Keratinocyte (primary cell): Measurements from ENCODE around the gene LSAMP. TPM values are rescaled to one million over a fixed set of nuclear protein-coding genes. Genes with fewer than 3 reads are reported as not detected.

Experiments
- DNase-seq: peaks from one replicate; pipeline ENCODE4 v3.0.0-alpha.2; 2011; ENCODE audit warnings: low read depth, missing footprints, low spot score
- FAIRE-seq: peaks from 2 replicates; lab custom pipeline; 2011; peaks lifted over from hg19 to GRCh38; lab: Jason Lieb, UNC
- H2AFZ ChIP-seq: 2 replicates; pipeline ENCODE4 v1.6.0; 2012; ENCODE audit warnings: low read length, control low read depth, inconsistent platforms; ENCODE audit not compliant: control insufficient read depth
- H3K27ac ChIP-seq: 2 replicates; pipeline ENCODE4 v1.5.1; 2011; ENCODE audit warnings: low read length; ENCODE audit not compliant: control insufficient read depth, insufficient read depth
- H3K27me3 ChIP-seq: 3 replicates; pipeline ENCODE4 v1.6.0; 2011; ENCODE audit warnings: low read length; ENCODE audit not compliant: control insufficient read depth, insufficient read depth; ENCODE audit errors: extremely low read depth
- H3K36me3 ChIP-seq, 2 experiments: 2 replicates in 1 of 2; 3 replicates in 1 of 2; pipeline ENCODE4 v1.5.1; 2011; ENCODE audit warnings: low read length in 2 of 2, mild to moderate bottlenecking in 1 of 2; ENCODE audit not compliant: control insufficient read depth in 2 of 2, insufficient read depth in 2 of 2; ENCODE audit errors: extremely low read depth in 1 of 2
- H3K4me1 ChIP-seq: 3 replicates; pipeline ENCODE4 v1.5.1; 2011; ENCODE audit warnings: low read length; ENCODE audit not compliant: control insufficient read depth, insufficient read depth; ENCODE audit errors: extremely low read depth
- H3K4me2 ChIP-seq: 3 replicates; pipeline ENCODE4 v1.6.0; 2011; ENCODE audit warnings: low read depth, low read length; ENCODE audit not compliant: control insufficient read depth, insufficient read depth; ENCODE audit errors: extremely low read depth
- H3K4me3 ChIP-seq, 3 experiments: fragments of 200-600 bp in 1 of 3; sonication (generic) in 1 of 3; 2 replicates in 2 of 3; 3 replicates in 1 of 3; pipeline ENCODE4 v1.5.1; 2011 to 2016; ENCODE audit warnings: low read length in 3 of 3, mild to moderate bottlenecking in 3 of 3, control low read depth in 2 of 3, inconsistent platforms in 1 of 3, low read depth in 1 of 3, mixed read lengths in 1 of 3, mixed run types in 1 of 3, moderate library complexity in 1 of 3; ENCODE audit not compliant: control insufficient read depth in 2 of 3, insufficient read depth in 2 of 3; ENCODE audit errors: extremely low read depth in 1 of 3
- H3K79me2 ChIP-seq: 2 replicates; pipeline ENCODE4 v1.6.0; 2012; ENCODE audit warnings: low read length; ENCODE audit not compliant: control insufficient read depth, insufficient read depth
- H3K9ac ChIP-seq: 3 replicates; pipeline ENCODE4 v1.6.0; 2011; ENCODE audit warnings: low read length; ENCODE audit not compliant: control insufficient read depth, insufficient read depth; ENCODE audit errors: extremely low read depth
- H3K9me1 ChIP-seq: 3 replicates; pipeline ENCODE4 v1.6.0; 2011; ENCODE audit warnings: low read length; ENCODE audit not compliant: control insufficient read depth, insufficient read depth; ENCODE audit errors: extremely low read depth
- H3K9me3 ChIP-seq: 2 replicates; pipeline ENCODE4 v1.5.1; 2012; ENCODE audit warnings: low read depth, low read length; ENCODE audit not compliant: control insufficient read depth
- H4K20me1 ChIP-seq: 3 replicates; pipeline ENCODE4 v1.6.0; 2011; ENCODE audit warnings: low read length; ENCODE audit not compliant: control insufficient read depth, insufficient read depth; ENCODE audit errors: extremely low read depth
- EZH2 ChIP-seq: IDR thresholded peaks from one replicate; pipeline ENCODE4 v1.6.1; 2012; ENCODE audit warnings: inconsistent platforms, mild to moderate bottlenecking, low read length, moderate library complexity
- dilution Hi-C: fragments of 300-500 bp; cut with MboI; formaldehyde crosslinking; loops from one replicate; pipeline ENCODE4 v1.7.0; 2020; ENCODE audit warnings: low sequenced_read_pairs; ENCODE audit not compliant: extremely low pct_ligation_motif_present
- polyA plus RNA-seq, 5 experiments: library from polyadenylated mRNA; depleted of rRNA in 3 of 5; stranded (reverse) in 3 of 5; stranded (forward) in 1 of 5; unstranded in 1 of 5; fragments of >200 nt; gene quantifications; 1 replicate in 1 of 5; 2 replicates in 3 of 5; 3 replicates in 1 of 5; pipeline versions ENCODE4 v1.2.1 to v1.2.3, GENCODE V29; 2011 to 2012; ENCODE audit warnings: missing spikeins in 2 of 5, low read depth in 1 of 5, low replicate concordance in 1 of 5
- TF ChIP-seq, protein P1 (sequence below), 3 experiments: IDR thresholded peaks in 1 of 3; conservative IDR thresholded peaks in 1 of 3; optimal IDR thresholded peaks in 1 of 3; 2 replicates in 2 of 3; 3 replicates in 1 of 3; pipeline versions ENCODE3 to v1.5.1; 2011; ENCODE audit warnings: low read length in 3 of 3, mild to moderate bottlenecking in 3 of 3, moderate library complexity in 2 of 3, control low read depth in 1 of 3, inconsistent platforms in 1 of 3; ENCODE audit not compliant: insufficient read depth in 2 of 3; ENCODE audit errors: extremely low read depth in 1 of 3

LSAMP gene
- polyA plus RNA-seq, 1 donor (not counting 4 experiments of a cell fraction or from before 2014, with no cell fraction given), result 0.12 TPM

DNA sequence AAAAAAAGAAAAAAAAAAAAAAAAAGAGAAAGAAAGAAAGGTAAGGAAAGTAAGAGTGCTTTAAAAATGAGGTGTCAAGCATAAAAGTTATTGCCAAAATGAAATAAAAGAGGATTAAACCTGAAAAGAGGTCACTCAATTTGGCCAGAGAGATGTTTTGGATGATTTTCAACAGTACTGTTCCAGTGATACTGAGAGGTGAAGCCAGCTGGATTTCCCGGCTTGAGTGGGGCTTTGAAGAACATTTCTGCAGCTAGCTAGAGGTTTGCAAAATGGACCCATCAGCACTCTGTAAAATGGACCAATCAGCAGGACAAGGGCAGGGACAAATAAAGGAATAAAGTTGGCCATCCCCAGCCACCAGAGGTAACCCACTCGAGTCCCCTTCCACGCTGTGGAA is 128.5 kb downstream of the LSAMP start:
- H3K4me1 ChIP-seq, result no peaks in the 10 kb centered on the region
- FAIRE-seq (no peak), DNase-seq (no peak)
- H3K4me3 ChIP-seq, result no peak overlapping the region
- H3K9ac ChIP-seq, result no peak overlapping the region
- H3K9me1 ChIP-seq, result no peaks in the 10 kb centered on the region
- no peaks in the 10 kb centered on the region for H4K20me1 ChIP-seq
- no peaks in the 10 kb centered on the region for H3K9me3 ChIP-seq
- no peak overlapping the region for H3K27ac ChIP-seq
- no peak overlapping the region for H2AFZ ChIP-seq
- H3K36me3 ChIP-seq, result no peaks in the 10 kb centered on the region
- no peaks in the 10 kb centered on the region for H3K27me3 ChIP-seq
- TF ChIP-seq, protein P1, sequence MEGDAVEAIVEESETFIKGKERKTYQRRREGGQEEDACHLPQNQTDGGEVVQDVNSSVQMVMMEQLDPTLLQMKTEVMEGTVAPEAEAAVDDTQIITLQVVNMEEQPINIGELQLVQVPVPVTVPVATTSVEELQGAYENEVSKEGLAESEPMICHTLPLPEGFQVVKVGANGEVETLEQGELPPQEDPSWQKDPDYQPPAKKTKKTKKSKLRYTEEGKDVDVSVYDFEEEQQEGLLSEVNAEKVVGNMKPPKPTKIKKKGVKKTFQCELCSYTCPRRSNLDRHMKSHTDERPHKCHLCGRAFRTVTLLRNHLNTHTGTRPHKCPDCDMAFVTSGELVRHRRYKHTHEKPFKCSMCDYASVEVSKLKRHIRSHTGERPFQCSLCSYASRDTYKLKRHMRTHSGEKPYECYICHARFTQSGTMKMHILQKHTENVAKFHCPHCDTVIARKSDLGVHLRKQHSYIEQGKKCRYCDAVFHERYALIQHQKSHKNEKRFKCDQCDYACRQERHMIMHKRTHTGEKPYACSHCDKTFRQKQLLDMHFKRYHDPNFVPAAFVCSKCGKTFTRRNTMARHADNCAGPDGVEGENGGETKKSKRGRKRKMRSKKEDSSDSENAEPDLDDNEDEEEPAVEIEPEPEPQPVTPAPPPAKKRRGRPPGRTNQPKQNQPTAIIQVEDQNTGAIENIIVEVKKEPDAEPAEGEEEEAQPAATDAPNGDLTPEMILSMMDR (optimal IDR thresholded peaks at IDR 0.05 in 1 of 3, IDR thresholded peaks at IDR 0.05 in 1 of 3, conservative IDR thresholded peaks at IDR 0.05 in 1 of 3; ENCODE audit: extremely low read depth in 1 of 3, insufficient read depth in 2 of 3, low read length in 3 of 3), result no peak
- no peak for TF ChIP-seq EZH2
- dilution Hi-C loops, result no loop called here
- no peaks in the 10 kb centered on the region for H3K79me2 ChIP-seq
- no peak overlapping the region for H3K4me2 ChIP-seq

DNA sequence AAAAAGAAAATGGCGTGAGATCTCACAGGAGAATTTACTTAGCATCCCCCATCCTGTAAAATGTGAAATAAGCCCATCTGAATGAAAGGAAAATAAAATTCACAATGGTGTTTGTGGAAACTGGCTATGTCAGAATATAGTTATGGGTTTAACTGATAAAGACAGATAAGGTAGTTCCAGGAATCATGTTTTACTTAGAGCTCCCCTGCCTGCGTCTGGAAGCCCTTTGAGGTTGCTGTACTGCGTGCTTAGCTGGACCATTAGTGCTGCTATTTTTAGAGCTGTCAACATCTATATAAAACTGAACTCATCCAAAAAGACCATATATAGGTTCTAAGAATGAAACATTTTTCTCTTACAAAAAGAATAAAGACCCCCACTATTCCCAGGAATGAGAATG is 130.8 kb downstream of the LSAMP start:
- Histone ChIP-seq H3K4me3 (no peak overlapping the region), H4K20me1 (no peaks in the 10 kb centered on the region), H2AFZ (no peak overlapping the region), H3K27ac (no peak overlapping the region), H3K9me1 (no peaks in the 10 kb centered on the region), H3K9ac (no peak overlapping the region), H3K4me2 (no peak overlapping the region), H3K9me3 (no peaks in the 10 kb centered on the region), H3K36me3 (no peaks in the 10 kb centered on the region), H3K27me3 (no peaks in the 10 kb centered on the region), H3K4me1 (no peaks in the 10 kb centered on the region), H3K79me2 (no peaks in the 10 kb centered on the region)
- FAIRE-seq (no peak), DNase-seq (no peak)
- dilution Hi-C loops, result no loop called here
- TF ChIP-seq, protein P1 (optimal IDR thresholded peaks at IDR 0.05 in 1 of 3, IDR thresholded peaks at IDR 0.05 in 1 of 3, conservative IDR thresholded peaks at IDR 0.05 in 1 of 3; ENCODE audit: extremely low read depth in 1 of 3, insufficient read depth in 2 of 3, low read length in 3 of 3), result no peak
